OCI-LY3 (cell line): Measurements from ENCODE around the gene RSBN1L.

Experiments
- H2AFZ ChIP-seq: fragments of 200-600, 300-600 bp; shearing (Covaris generic); 2 replicates; pipeline ENCODE4 v1.6.0; 2014; ENCODE audit warnings: antibody characterized with exemption, low read depth, low read length
- H3K27ac ChIP-seq: fragments of 200-600, 300-600 bp; sonication (generic); 2 replicates; pipeline ENCODE4 v1.5.1; 2014; ENCODE audit warnings: mild to moderate bottlenecking, low read length, moderate library complexity, mixed read lengths
- H3K27me3 ChIP-seq: fragments of 200-600, 300-600 bp; sonication (generic); 2 replicates; pipeline ENCODE4 v1.6.1; 2014; ENCODE audit warnings: low read depth, low read length, mixed read lengths
- H3K36me3 ChIP-seq: fragments of 200-600, 300-600 bp; sonication (generic); replicated peaks from 2 replicates; pipeline ENCODE3; 2014; ENCODE audit warnings: low read depth, low read length, mixed read lengths
- H3K4me1 ChIP-seq: fragments of 300-600, 200-600 bp; sonication (generic); 2 replicates; pipeline ENCODE4 v1.6.1; 2014; ENCODE audit warnings: low read length, mixed read lengths
- H3K4me2 ChIP-seq: fragments of 200-600, 300-600 bp; sonication (generic); 2 replicates; pipeline ENCODE4 v1.6.1; 2014; ENCODE audit warnings: low read length, mixed read lengths
- H3K4me3 ChIP-seq: fragments of 300-600, 200-600 bp; sonication (generic); 2 replicates; pipeline ENCODE4 v1.5.1; 2014; ENCODE audit warnings: antibody characterized with exemption, mild to moderate bottlenecking, low read length, moderate library complexity
- H3K79me2 ChIP-seq: fragments of 300-600, 200-600 bp; shearing (Covaris generic); 2 replicates; pipeline ENCODE4 v1.6.1; 2014; ENCODE audit warnings: mild to moderate bottlenecking, low read length, mixed read lengths
- H3K9ac ChIP-seq: fragments of 300-600, 200-600 bp; shearing (Covaris generic); 2 replicates; pipeline ENCODE4 v1.6.0; 2014; ENCODE audit warnings: mild to moderate bottlenecking, low read length, moderate library complexity
- H3K9me3 ChIP-seq: fragments of 200-600, 300-600 bp; shearing (Covaris generic); 2 replicates; pipeline ENCODE4 v1.6.1; 2014; ENCODE audit warnings: low read length, mixed read lengths; ENCODE audit not compliant: insufficient read depth
- H4K20me1 ChIP-seq: fragments of 200-600, 300-600 bp; sonication (generic); 2 replicates; pipeline ENCODE4 v1.6.1; 2016; ENCODE audit warnings: low read length, mixed read lengths; ENCODE audit not compliant: insufficient read depth
- EZH2phosphoT487 ChIP-seq: fragments of 200-600 bp; shearing (Covaris generic); IDR thresholded peaks from 2 replicates; pipeline ENCODE4 v1.6.1; 2018; ENCODE audit warnings: antibody characterized with exemption, mixed run types, low read depth
- TF ChIP-seq, protein P1 (sequence below): fragments of 200-600, 300-600 bp; sonication (generic); IDR thresholded peaks from 2 replicates; pipeline ENCODE4 v1.5.1; 2014; ENCODE audit warnings: antibody characterized with exemption, low read length, low read depth

Gene RSBN1L

DNA sequence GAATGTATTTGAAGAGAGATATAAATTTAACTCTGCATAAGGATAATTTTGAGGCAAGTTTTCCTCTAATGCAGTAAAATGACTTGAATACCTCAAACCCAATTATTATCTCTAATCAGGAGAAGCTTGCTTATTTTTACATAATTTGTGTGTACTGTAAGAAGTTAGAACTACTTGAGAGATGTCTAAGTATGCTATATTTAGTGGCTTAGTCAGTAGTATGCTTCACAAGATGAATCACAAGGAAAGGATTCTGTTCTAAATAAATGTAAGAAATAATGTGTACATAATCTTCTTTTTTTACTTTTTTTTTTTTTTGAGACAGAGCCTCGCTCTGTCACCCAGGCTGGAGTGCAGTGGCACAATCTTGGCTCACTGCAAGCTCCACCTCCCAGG, 116.0 kb downstream of the RSBN1L start:
- Histone ChIP-seq H3K36me3 (peaks cover 21% of the 10 kb centered on the region), H3K9me3 (peaks cover 11% of the 10 kb centered on the region), H3K4me1 (peaks cover 8% of the 10 kb centered on the region), H2AFZ (no peak overlapping the region), H3K9ac (no peak overlapping the region), H3K4me3 (no peak overlapping the region), H3K27me3 (no peaks in the 10 kb centered on the region), H3K4me2 (no peak overlapping the region), H3K27ac (no peak overlapping the region), H3K79me2 (peaks cover 60% of the 10 kb centered on the region), H4K20me1 (peaks cover 8% of the 10 kb centered on the region; the same call in 1 of the 2 replicates)
- no peak for TF ChIP-seq EZH2phosphoT487
- TF ChIP-seq, protein P1, sequence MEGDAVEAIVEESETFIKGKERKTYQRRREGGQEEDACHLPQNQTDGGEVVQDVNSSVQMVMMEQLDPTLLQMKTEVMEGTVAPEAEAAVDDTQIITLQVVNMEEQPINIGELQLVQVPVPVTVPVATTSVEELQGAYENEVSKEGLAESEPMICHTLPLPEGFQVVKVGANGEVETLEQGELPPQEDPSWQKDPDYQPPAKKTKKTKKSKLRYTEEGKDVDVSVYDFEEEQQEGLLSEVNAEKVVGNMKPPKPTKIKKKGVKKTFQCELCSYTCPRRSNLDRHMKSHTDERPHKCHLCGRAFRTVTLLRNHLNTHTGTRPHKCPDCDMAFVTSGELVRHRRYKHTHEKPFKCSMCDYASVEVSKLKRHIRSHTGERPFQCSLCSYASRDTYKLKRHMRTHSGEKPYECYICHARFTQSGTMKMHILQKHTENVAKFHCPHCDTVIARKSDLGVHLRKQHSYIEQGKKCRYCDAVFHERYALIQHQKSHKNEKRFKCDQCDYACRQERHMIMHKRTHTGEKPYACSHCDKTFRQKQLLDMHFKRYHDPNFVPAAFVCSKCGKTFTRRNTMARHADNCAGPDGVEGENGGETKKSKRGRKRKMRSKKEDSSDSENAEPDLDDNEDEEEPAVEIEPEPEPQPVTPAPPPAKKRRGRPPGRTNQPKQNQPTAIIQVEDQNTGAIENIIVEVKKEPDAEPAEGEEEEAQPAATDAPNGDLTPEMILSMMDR, result no peak

DNA sequence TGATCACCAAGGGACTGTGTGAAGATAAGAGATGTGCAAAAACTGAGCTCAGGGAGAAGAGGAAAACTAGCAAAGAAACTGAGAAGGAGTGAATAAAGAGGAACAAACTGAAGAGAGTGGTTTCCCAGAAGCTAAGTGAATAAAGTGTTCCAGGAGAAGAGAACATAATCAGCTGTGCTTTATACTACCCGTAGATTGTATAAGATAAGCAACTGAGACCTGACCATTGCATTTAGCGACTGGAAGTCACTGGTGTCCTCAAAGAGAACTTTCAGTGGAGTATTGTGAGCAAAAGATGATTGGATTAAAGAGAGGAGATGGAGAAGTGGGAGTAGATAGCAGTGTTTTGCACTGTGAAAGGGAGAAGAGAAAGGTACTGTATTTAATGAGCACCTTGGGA, 116.9 kb downstream of the RSBN1L start:
- peaks cover 8% of the 10 kb centered on the region; the same call in 1 of the 2 replicates for H4K20me1 ChIP-seq
- H2AFZ ChIP-seq, result no peak overlapping the region
- TF ChIP-seq, protein P1, result no peak
- no peak for TF ChIP-seq EZH2phosphoT487
- no peak overlapping the region for H3K27ac ChIP-seq
- H3K4me2 ChIP-seq, result no peak overlapping the region
- H3K36me3 ChIP-seq, result peaks cover 18% of the 10 kb centered on the region
- peaks cover 4% of the 10 kb centered on the region; the same call in 1 of the 2 replicates for H3K9me3 ChIP-seq
- peaks cover 56% of the 10 kb centered on the region for H3K79me2 ChIP-seq
- no peak overlapping the region for H3K9ac ChIP-seq
- H3K4me1 ChIP-seq, result peaks cover 8% of the 10 kb centered on the region
- no peaks in the 10 kb centered on the region for H3K27me3 ChIP-seq
- no peak overlapping the region for H3K4me3 ChIP-seq

DNA sequence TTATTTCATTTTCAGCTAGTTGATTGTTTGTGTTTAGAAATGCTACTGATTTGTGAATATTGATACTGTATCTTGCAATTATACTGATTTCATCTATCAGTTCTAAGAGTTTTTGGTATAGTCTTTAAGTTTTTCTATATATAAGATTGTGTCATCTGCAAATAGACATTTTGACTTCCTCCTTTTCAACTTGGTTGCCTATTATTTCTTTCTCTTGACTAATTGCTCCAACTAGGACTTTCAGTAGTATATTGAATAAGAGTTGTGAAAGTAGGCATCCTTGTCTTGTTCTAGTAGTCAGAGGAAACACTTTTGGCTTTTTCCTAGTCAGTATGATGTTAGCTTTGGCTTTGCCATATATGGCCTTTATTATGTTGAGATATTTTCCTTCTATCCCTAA, 122.8 kb downstream of the RSBN1L start:
- Histone ChIP-seq H3K27ac (no peak overlapping the region), H3K9me3 (peaks cover 25% of the 10 kb centered on the region; the same call in 1 of the 2 replicates), H3K79me2 (peaks cover 62% of the 10 kb centered on the region)

DNA sequence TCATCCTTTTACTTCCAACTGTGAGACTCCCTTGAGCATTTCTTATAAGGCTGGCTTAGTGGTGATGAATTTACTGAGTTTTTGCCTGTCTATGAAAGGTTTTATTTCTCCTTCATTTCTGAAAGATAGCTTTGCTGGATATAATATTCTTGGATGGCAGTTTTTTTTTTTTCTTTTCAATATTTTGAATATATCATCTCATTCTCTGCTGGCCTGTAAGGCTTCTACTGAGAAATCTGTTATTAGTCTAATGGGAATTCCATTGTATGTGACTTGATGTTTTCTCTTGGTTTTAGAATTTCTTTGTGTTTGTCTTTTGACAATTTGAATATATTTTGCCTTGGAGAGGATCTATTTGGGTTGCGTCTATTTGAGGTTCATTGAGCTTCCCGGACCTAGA, 124.7 kb downstream of the RSBN1L start:
- no peak overlapping the region for H3K9ac ChIP-seq
- H3K4me3 ChIP-seq, result no peak overlapping the region
- peaks cover 65% of the 10 kb centered on the region for H3K79me2 ChIP-seq
- H3K27me3 ChIP-seq, result no peaks in the 10 kb centered on the region
- H2AFZ ChIP-seq, result no peak overlapping the region
- peaks cover 16% of the 10 kb centered on the region for H3K4me1 ChIP-seq
- H4K20me1 ChIP-seq, result 0 out of 2 replicates have a peak, but pooled peaks cover 6% of the 10 kb centered on the region
- H3K27ac ChIP-seq, result no peak overlapping the region
- H3K36me3 ChIP-seq, result peaks cover 66% of the 10 kb centered on the region
- peaks cover 38% of the 10 kb centered on the region for H3K9me3 ChIP-seq
- TF ChIP-seq EZH2phosphoT487, result no peak
- TF ChIP-seq, protein P1, result no peak
- H3K4me2 ChIP-seq, result no peak overlapping the region

More for the DNA sequence above, 122.8 kb downstream of the RSBN1L start:
- H3K36me3 ChIP-seq, result peaks cover 54% of the 10 kb centered on the region
- 0 out of 2 replicates have a peak, but pooled peaks cover 8% of the 10 kb centered on the region for H4K20me1 ChIP-seq
- H3K4me2 ChIP-seq, result no peak overlapping the region
- H3K4me1 ChIP-seq, result peaks cover 7% of the 10 kb centered on the region
- H3K4me3 ChIP-seq, result no peak overlapping the region
- no peak overlapping the region for H2AFZ ChIP-seq
- no peaks in the 10 kb centered on the region for H3K27me3 ChIP-seq
- H3K9ac ChIP-seq, result no peak overlapping the region
- TF ChIP-seq EZH2phosphoT487, result no peak
- TF ChIP-seq, protein P1, result no peak
